Kidney epithelial cell (primary cell): ENCODE data around the gene ANKRD28. TPM values are rescaled to one million over a fixed set of nuclear protein-coding genes. Genes with fewer than 3 reads are reported as not detected.

Source experiments
- DNase-seq: peaks from one replicate; pipeline ENCODE4 v3.0.0-alpha.2; 2010; ENCODE audit warnings: low read depth
- H3K27me3 ChIP-seq: 2 replicates; pipeline ENCODE4 v1.6.0; 2011; ENCODE audit warnings: low read length; ENCODE audit not compliant: control insufficient read depth, insufficient read depth
- H3K36me3 ChIP-seq: 2 replicates; pipeline ENCODE4 v1.5.1; 2011; ENCODE audit warnings: low read length; ENCODE audit not compliant: control insufficient read depth, insufficient read depth
- H3K4me3 ChIP-seq: 2 replicates; pipeline ENCODE4 v1.5.1; 2011; ENCODE audit warnings: low read depth, mild to moderate bottlenecking, control low read depth, low read length
- CTCF ChIP-seq: IDR thresholded peaks from 2 replicates; pipeline ENCODE4 v1.5.1; 2011; ENCODE audit warnings: mild to moderate bottlenecking, moderate library complexity, low read length, control low read depth, inconsistent platforms; ENCODE audit not compliant: insufficient read depth, poor library complexity, severe bottlenecking
- total RNA-seq: library from RNA; depleted of rRNA; stranded (reverse); fragments of >200 nt; gene quantifications from 2 replicates; pipeline ENCODE4 v1.2.3, GENCODE V29; 2015

The ANKRD28 gene
- total RNA-seq, 1 donor from 2014 or later, result 27.4 TPM

- no peak for DNase-seq
- TF ChIP-seq CTCF, result no peak
- Histone ChIP-seq H3K4me3 (no peak overlapping the region), H3K36me3 (no peaks in the 10 kb centered on the region), H3K27me3 (no peaks in the 10 kb centered on the region)
Observed at GRCh38 chr3:15809313-15809712, 11.5 kb upstream of the ANKRD28 start.

DNA sequence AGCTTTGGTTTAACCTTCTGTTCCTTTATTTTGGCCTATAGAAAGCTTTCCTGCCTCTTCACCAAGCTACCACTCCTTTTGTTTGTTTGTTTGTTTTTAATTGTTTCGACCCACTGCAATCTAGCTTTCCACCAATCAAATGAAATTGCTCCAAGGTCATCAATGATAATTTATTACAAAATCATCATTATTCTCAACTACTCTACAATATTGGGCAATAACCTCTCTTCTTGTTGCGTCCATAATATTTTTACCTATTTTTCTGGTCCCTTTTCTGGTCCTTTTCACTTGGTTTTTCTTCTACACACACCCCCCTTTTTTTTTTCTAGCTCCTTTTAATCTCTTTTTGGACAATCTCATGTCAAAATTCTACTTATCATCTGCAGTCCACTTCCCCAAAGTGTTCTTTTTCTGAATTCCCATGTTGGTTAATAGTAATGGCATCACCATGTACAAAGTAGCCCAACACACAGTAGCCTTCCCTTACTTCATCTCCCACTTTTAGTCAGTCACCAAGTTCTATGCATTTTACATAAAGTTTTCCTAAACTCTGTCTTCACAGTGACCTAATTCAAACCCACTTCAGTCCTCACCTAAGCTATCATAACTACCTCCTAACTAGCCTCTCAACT lies 11.0 kb upstream of the ANKRD28 start:
- Histone ChIP-seq H3K4me3 (no peak overlapping the region), H3K36me3 (no peaks in the 10 kb centered on the region), H3K27me3 (no peaks in the 10 kb centered on the region)
- DNase-seq, result no peak
- no peak for TF ChIP-seq CTCF

- no peaks in the 10 kb centered on the region for H3K36me3 ChIP-seq
- no peak for TF ChIP-seq CTCF
- DNase-seq, result no peak
- no peaks in the 10 kb centered on the region for H3K27me3 ChIP-seq
- H3K4me3 ChIP-seq, result no peak overlapping the region
Observed at GRCh38 chr3:15805756-15806266, 8.0 kb upstream of the ANKRD28 start.

DNA sequence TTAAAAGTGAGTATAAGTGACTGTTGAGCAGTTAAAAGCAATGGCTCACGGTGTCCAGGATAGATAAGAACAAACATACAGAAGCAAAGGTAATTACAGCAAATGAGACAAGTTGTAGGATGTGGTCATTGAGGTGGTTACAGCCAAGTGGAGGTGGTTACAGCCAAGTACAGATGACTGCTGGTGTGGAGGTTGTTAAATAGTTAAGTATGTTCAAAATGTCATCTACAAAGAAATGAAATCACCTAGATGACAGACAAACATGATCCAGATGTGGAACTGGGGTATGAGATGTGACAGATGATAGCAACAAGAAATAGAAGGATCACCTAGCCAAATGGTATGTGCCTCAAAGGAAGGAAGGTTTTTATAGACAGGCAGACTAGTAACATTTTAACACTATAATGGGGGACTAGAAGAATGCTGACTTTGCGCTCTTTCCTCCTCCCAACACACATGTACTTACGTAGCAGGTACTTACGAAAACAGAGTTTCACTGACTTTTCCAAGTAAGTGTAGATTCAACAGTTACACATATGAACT lies 6.8 kb upstream of the ANKRD28 start:
- TF ChIP-seq CTCF, result no peak
- Histone ChIP-seq H3K36me3 (no peaks in the 10 kb centered on the region), H3K4me3 (no peak overlapping the region), H3K27me3 (no peaks in the 10 kb centered on the region)
- DNase-seq, result no peak

DNA sequence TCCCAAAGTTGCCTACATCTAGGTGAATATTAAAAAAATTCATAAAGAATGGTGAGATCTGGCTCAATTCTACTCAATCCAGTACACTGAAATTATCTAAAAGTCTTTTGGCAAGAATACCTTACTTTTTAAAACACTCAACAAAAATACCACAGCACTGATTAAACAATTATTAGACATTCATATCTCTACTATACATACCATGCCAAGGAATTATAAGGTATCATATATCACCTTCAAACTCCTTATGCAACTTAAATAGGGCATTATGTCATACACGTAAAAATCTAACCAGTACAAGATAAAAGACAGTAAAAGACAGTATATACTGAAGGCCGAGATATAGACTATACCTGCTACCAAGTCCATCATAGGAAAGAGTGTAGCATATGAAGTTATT lies 6.1 kb upstream of the ANKRD28 start:
- Histone ChIP-seq H3K4me3 (no peak overlapping the region), H3K36me3 (no peaks in the 10 kb centered on the region), H3K27me3 (no peaks in the 10 kb centered on the region)
- TF ChIP-seq CTCF, result no peak
- DNase-seq, result no peak

GRCh38 chr3:15801298-15801697 lies 3.5 kb upstream of the ANKRD28 start:
- DNase-seq, result no peak
- no peaks in the 10 kb centered on the region for H3K36me3 ChIP-seq
- no peak for TF ChIP-seq CTCF
- H3K4me3 ChIP-seq, result no peak overlapping the region
- no peaks in the 10 kb centered on the region for H3K27me3 ChIP-seq
